ENCODE results near the gene RIMS1. TPM values are rescaled to one million over a fixed set of nuclear protein-coding genes. Genes with fewer than 3 reads are reported as not detected.

Gene RIMS1
- total and polyA plus RNA-seq, 2 donors (not counting 1 experiment from before 2014, with no cell fraction given), result not detected

DNA sequence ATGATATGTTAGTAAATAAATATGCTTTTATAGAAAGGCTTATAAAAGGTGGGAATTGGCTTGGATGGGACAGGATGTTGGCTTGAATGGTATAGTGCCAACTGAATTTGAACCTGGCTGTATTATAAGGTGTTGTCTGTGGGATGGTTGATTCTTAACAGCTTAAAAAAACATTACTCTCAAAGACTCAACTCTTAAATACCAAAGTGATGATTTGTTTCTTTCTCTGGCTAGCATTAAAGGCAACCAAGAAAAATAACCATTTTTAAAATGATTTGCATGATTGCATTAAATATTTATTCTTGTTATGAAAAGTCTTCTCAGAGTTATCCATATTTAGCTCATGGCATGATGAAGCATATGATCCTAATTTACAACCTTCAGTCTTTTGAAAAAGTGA is 216.2 kb downstream of the RIMS1 start:
- DNase-seq (no peak), ATAC-seq (ENCODE audit: low read depth) (no peak)
- Mint-ChIP-seq H3K4me3 (no peak overlapping the region), H3K27me3 (no peaks in the 10 kb centered on the region), H3K4me1 (no peaks in the 10 kb centered on the region), H3K9me3 (ENCODE audit: insufficient read depth) (no peaks in the 10 kb centered on the region), H3K27ac (no peak overlapping the region)
- H3K4me3 ChIP-seq (ENCODE audit: control extremely low read depth in 1 of 5, extremely low read depth in 1 of 5, insufficient read depth in 1 of 5, low read depth in 2 of 5, low read length in 4 of 5), result no peak overlapping the region
- no peak overlapping the region for H2AFZ ChIP-seq (ENCODE audit: insufficient read depth, low read depth, low read length, poor library complexity, severe bottlenecking)
- no peaks in the 10 kb centered on the region for H3K36me3 ChIP-seq (replicated peaks in 1 of 2; ENCODE audit: control extremely low read depth in 1 of 2, control insufficient read depth in 1 of 2, extremely low read depth in 1 of 2, insufficient read depth in 2 of 2, low read length in 1 of 2)
- H3K9ac ChIP-seq (ENCODE audit: low read length), result no peak overlapping the region
- ChIA-PET POLR2A (no interaction called here), CTCF (no interaction called here)
- intact Hi-C loops (cut with micrococcal nuclease), result no loop called here
- TF ChIP-seq EZH2 (IDR thresholded peaks at IDR 0.05; ENCODE audit: borderline replicate concordance, insufficient read depth, low read depth, low read length, poor library complexity, severe bottlenecking), result no peak
- H4K20me1 ChIP-seq (ENCODE audit: control insufficient read depth, insufficient read depth, low read length, poor library complexity, severe bottlenecking), result no peaks in the 10 kb centered on the region
- H3K79me2 ChIP-seq (ENCODE audit: control insufficient read depth, insufficient read depth, low read length), result no peaks in the 10 kb centered on the region
- H3K27me3 ChIP-seq (replicated peaks in 1 of 4; ENCODE audit: control extremely low read depth in 1 of 4, control insufficient read depth in 3 of 4, insufficient read depth in 4 of 4, low read length in 3 of 4), result no peaks in the 10 kb centered on the region
- no peak overlapping the region for H3K4me2 ChIP-seq (replicated peaks; ENCODE audit: low read depth, low read length, poor library complexity, severe bottlenecking)
- H3K27ac ChIP-seq (ENCODE audit: low read length in 2 of 2), result no peak overlapping the region
- no peaks in the 10 kb centered on the region for H3K4me1 ChIP-seq (ENCODE audit: control insufficient read depth in 2 of 2, insufficient read depth in 2 of 2, low read length in 2 of 2)
- H3K9me3 ChIP-seq (ENCODE audit: control extremely low read depth in 1 of 3, control insufficient read depth in 2 of 3, insufficient read depth in 1 of 3, low read length in 2 of 3), result no peaks in the 10 kb centered on the region

- Mint-ChIP-seq H3K4me1 (no peaks in the 10 kb centered on the region), H3K27ac (no peak overlapping the region), H3K4me3 (no peak overlapping the region), H3K9me3 (ENCODE audit: insufficient read depth) (no peaks in the 10 kb centered on the region), H3K27me3 (no peaks in the 10 kb centered on the region)
- TF ChIP-seq EZH2 (IDR thresholded peaks at IDR 0.05; ENCODE audit: borderline replicate concordance, insufficient read depth, low read depth, low read length, poor library complexity, severe bottlenecking), result no peak
- TF ChIP-seq, protein P1, sequence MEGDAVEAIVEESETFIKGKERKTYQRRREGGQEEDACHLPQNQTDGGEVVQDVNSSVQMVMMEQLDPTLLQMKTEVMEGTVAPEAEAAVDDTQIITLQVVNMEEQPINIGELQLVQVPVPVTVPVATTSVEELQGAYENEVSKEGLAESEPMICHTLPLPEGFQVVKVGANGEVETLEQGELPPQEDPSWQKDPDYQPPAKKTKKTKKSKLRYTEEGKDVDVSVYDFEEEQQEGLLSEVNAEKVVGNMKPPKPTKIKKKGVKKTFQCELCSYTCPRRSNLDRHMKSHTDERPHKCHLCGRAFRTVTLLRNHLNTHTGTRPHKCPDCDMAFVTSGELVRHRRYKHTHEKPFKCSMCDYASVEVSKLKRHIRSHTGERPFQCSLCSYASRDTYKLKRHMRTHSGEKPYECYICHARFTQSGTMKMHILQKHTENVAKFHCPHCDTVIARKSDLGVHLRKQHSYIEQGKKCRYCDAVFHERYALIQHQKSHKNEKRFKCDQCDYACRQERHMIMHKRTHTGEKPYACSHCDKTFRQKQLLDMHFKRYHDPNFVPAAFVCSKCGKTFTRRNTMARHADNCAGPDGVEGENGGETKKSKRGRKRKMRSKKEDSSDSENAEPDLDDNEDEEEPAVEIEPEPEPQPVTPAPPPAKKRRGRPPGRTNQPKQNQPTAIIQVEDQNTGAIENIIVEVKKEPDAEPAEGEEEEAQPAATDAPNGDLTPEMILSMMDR (IDR thresholded peaks at IDR 0.05), result no peak
- H3K9ac ChIP-seq (ENCODE audit: low read length), result no peak overlapping the region
- H2AFZ ChIP-seq (ENCODE audit: insufficient read depth, low read depth, low read length, poor library complexity, severe bottlenecking), result no peak overlapping the region
- H3K27ac ChIP-seq (ENCODE audit: low read length in 2 of 2), result no peak overlapping the region
- intact Hi-C loops (cut with micrococcal nuclease), result no loop called here
- no peak overlapping the region for H3K4me3 ChIP-seq (ENCODE audit: control extremely low read depth in 1 of 5, extremely low read depth in 1 of 5, insufficient read depth in 1 of 5, low read depth in 2 of 5, low read length in 4 of 5)
- DNase-seq, result no peak
- H3K9me3 ChIP-seq (ENCODE audit: control extremely low read depth in 1 of 3, control insufficient read depth in 2 of 3, insufficient read depth in 1 of 3, low read length in 2 of 3), result no peaks in the 10 kb centered on the region
- no peaks in the 10 kb centered on the region for H3K4me1 ChIP-seq (ENCODE audit: control insufficient read depth in 2 of 2, insufficient read depth in 2 of 2, low read length in 2 of 2)
- CTCF ChIA-PET, result no interaction called here
- H4K20me1 ChIP-seq (ENCODE audit: control insufficient read depth, insufficient read depth, low read length, poor library complexity, severe bottlenecking), result no peaks in the 10 kb centered on the region
- no peaks in the 10 kb centered on the region for H3K27me3 ChIP-seq (replicated peaks in 1 of 4; ENCODE audit: control extremely low read depth in 1 of 4, control insufficient read depth in 3 of 4, insufficient read depth in 4 of 4, low read length in 3 of 4)
- no peaks in the 10 kb centered on the region for H3K36me3 ChIP-seq (replicated peaks in 1 of 2; ENCODE audit: control extremely low read depth in 1 of 2, control insufficient read depth in 1 of 2, extremely low read depth in 1 of 2, insufficient read depth in 2 of 2, low read length in 1 of 2)
- H3K79me2 ChIP-seq (ENCODE audit: control insufficient read depth, insufficient read depth, low read length), result no peaks in the 10 kb centered on the region
- ATAC-seq (ENCODE audit: low read depth), result no peak
- POLR2A ChIA-PET, result no interaction called here
- no peak overlapping the region for H3K4me2 ChIP-seq (replicated peaks; ENCODE audit: low read depth, low read length, poor library complexity, severe bottlenecking)
- 40% methylated on average over 1 of the region's 2 CpGs for WGBS (ENCODE audit: insufficient coverage)
Measured at GRCh38 chr6:72111611-72112010, 225.3 kb downstream of the RIMS1 start.

Data from B cell (primary cell).